Endothelial cell of umbilical vein (primary cell): ENCODE data around the gene EXT2. TPM values are rescaled to one million over a fixed set of nuclear protein-coding genes. Genes with fewer than 3 reads are reported as not detected.

Experiments used
- BruUV-seq: library from RNA; stranded (reverse); fragments of 400-500 nt; replicated peaks from 2 replicates; lab custom pipeline; 2021; lab: Mats Ljungman, UMichigan
- CTCF ChIA-PET: fragments of 300-600, 350-600 bp; sonication (Branson Sonifier 250); formaldehyde crosslinking; loops from one replicate; lab custom pipeline; 2021; ENCODE audit warnings: antibody characterized with exemption, inconsistent platforms; lab: Charles Lee
- POLR2A ChIA-PET: fragments of 300-600, 350-600 bp; sonication (Branson Sonifier 250); formaldehyde crosslinking; loops from one replicate; lab custom pipeline; 2021; ENCODE audit warnings: antibody characterized with exemption, inconsistent platforms; lab: Charles Lee
- DNase-seq: peaks from one replicate; pipeline ENCODE4 v3.0.0-alpha.2; 2011; ENCODE audit warnings: low read depth, low spot score
- FAIRE-seq: peaks from 2 replicates; lab custom pipeline; 2011; peaks lifted over from hg19 to GRCh38; lab: Jason Lieb, UNC
- H2AFZ ChIP-seq: 2 replicates; pipeline ENCODE4 v1.6.0; 2012; ENCODE audit warnings: low read depth, low read length, control low read depth, inconsistent platforms
- H3K27ac ChIP-seq: 2 replicates; pipeline ENCODE4 v1.5.1; 2011; ENCODE audit warnings: low read depth, mild to moderate bottlenecking, control low read depth, low read length, moderate library complexity; ENCODE audit not compliant: insufficient read depth
- H3K27me3 ChIP-seq, 2 experiments: 2 replicates each; pipeline versions ENCODE4 v1.6.0 to v1.6.1; 2011; ENCODE audit warnings: low read length in 2 of 2, mixed read lengths in 1 of 2; ENCODE audit not compliant: control insufficient read depth in 2 of 2, insufficient read depth in 2 of 2
- H3K36me3 ChIP-seq, 2 experiments: 2 replicates in 1 of 2; 3 replicates in 1 of 2; pipeline ENCODE4 v1.5.1; 2011; ENCODE audit warnings: low read length in 2 of 2, mild to moderate bottlenecking in 1 of 2, moderate library complexity in 1 of 2; ENCODE audit not compliant: control insufficient read depth in 2 of 2, insufficient read depth in 2 of 2; ENCODE audit errors: extremely low read depth in 1 of 2
- H3K4me1 ChIP-seq: 3 replicates; pipeline ENCODE4 v1.5.1; 2011; ENCODE audit warnings: mild to moderate bottlenecking, low read length; ENCODE audit not compliant: control insufficient read depth, insufficient read depth; ENCODE audit errors: extremely low read depth
- H3K4me2 ChIP-seq: 2 replicates; pipeline ENCODE4 v1.6.1; 2011; ENCODE audit warnings: low read length, control low read depth, mixed read lengths; ENCODE audit not compliant: insufficient read depth
- H3K4me3 ChIP-seq, 3 experiments: fragments of 200-600 bp in 1 of 3; sonication (generic), shearing (Covaris generic) in 1 of 3; replicated peaks in 1 of 3; 2 replicates each; pipeline ENCODE4 v1.5.1; 2011 to 2016; ENCODE audit warnings: control low read depth in 3 of 3, low read length in 3 of 3, mild to moderate bottlenecking in 2 of 3, inconsistent platforms in 1 of 3, low read depth in 1 of 3, moderate library complexity in 1 of 3; ENCODE audit not compliant: insufficient read depth in 1 of 3
- H3K79me2 ChIP-seq: 2 replicates; pipeline ENCODE4 v1.6.0; 2012; ENCODE audit warnings: low read length, inconsistent platforms; ENCODE audit not compliant: control insufficient read depth, insufficient read depth
- H3K9ac ChIP-seq: replicated peaks from 2 replicates; pipeline ENCODE3; 2011; ENCODE audit warnings: low read length, control low read depth; ENCODE audit not compliant: insufficient read depth; ENCODE audit errors: extremely low read depth
- H3K9me1 ChIP-seq: replicated peaks from 3 replicates; pipeline ENCODE4 v1.6.0; 2011; ENCODE audit warnings: mild to moderate bottlenecking, low read length; ENCODE audit not compliant: control insufficient read depth, insufficient read depth; ENCODE audit errors: extremely low read depth
- H3K9me3 ChIP-seq: replicated peaks from 2 replicates; pipeline ENCODE4 v1.5.1; 2012; ENCODE audit warnings: low read length, inconsistent platforms; ENCODE audit not compliant: control insufficient read depth, insufficient read depth
- H4K20me1 ChIP-seq: replicated peaks from 2 replicates; pipeline ENCODE3; 2011; ENCODE audit warnings: mild to moderate bottlenecking, low read length; ENCODE audit not compliant: control insufficient read depth, insufficient read depth; ENCODE audit errors: extremely low read depth
- EZH2 ChIP-seq: IDR thresholded peaks from 2 replicates; pipeline ENCODE4 v1.6.1; 2012; ENCODE audit warnings: borderline replicate concordance, low read depth, mild to moderate bottlenecking, moderate library complexity, low read length, inconsistent platforms; ENCODE audit not compliant: severe bottlenecking
- FOS ChIP-seq: IDR thresholded peaks from 2 replicates; pipeline ENCODE4 v1.6.1; 2011; ENCODE audit warnings: mild to moderate bottlenecking, low read length, moderate library complexity, borderline replicate concordance; ENCODE audit not compliant: insufficient read depth
- GATA2 ChIP-seq: IDR thresholded peaks from 2 replicates; pipeline ENCODE4 v1.7.0; 2011; ENCODE audit warnings: low read depth, mild to moderate bottlenecking, moderate library complexity, mixed read lengths, low read length; ENCODE audit not compliant: insufficient read length, insufficient read depth
- MYC ChIP-seq: IDR thresholded peaks from one replicate; pipeline ENCODE4 v1.6.1; 2011; ENCODE audit warnings: mild to moderate bottlenecking, low read depth, low read length
- POLR2A ChIP-seq: IDR thresholded peaks from 2 replicates; pipeline ENCODE4 v1.6.1; 2012; ENCODE audit warnings: low read depth, mild to moderate bottlenecking, control low read depth, low read length
- POLR2AphosphoS5 ChIP-seq: IDR thresholded peaks from 2 replicates; pipeline ENCODE4 v1.6.1; 2012; ENCODE audit warnings: low read depth, mild to moderate bottlenecking, control low read depth, low read length, moderate library complexity; ENCODE audit not compliant: insufficient read depth
- dilution Hi-C: fragments of 300-500 bp; cut with MboI; formaldehyde crosslinking; loops from one replicate; pipeline ENCODE4 v1.15.0; 2019; ENCODE audit warnings: low sequenced_read_pairs; ENCODE audit not compliant: extremely low pct_ligation_motif_present
- intact Hi-C: fragments of 100-400 bp; cut with micrococcal nuclease; formaldehyde crosslinking; loops from one replicate; pipeline ENCODE4 v1.10.0; 2022
- polyA plus RNA-seq, 4 experiments: library from polyadenylated mRNA; depleted of rRNA in 3 of 4; stranded (reverse) in 3 of 4; unstranded in 1 of 4; fragments of >200 nt; gene quantifications; 2 replicates each; pipeline versions ENCODE4 v1.2.1 to v1.2.3, GENCODE V29; 2011 to 2012; ENCODE audit warnings: missing spikeins in 1 of 4
- total RNA-seq: library from RNA; stranded (reverse); gene quantifications from 2 replicates; pipeline ENCODE4 v1.2.3, GENCODE V29; 2021

The EXT2 gene
- total and polyA plus RNA-seq, 2 donors (not counting 3 experiments of a cell fraction or from before 2014, with no cell fraction given): 50.9 to 60.3 TPM

- DNase-seq (no peak), FAIRE-seq (no peak)
- Histone ChIP-seq H3K4me2 (no peak overlapping the region), H3K9me1 (no peaks in the 10 kb centered on the region), H3K36me3 (no peaks in the 10 kb centered on the region), H3K9ac (no peak overlapping the region), H3K4me1 (peaks cover 7% of the 10 kb centered on the region), H4K20me1 (no peaks in the 10 kb centered on the region), H3K79me2 (no peaks in the 10 kb centered on the region), H3K9me3 (no peaks in the 10 kb centered on the region), H3K27ac (no peak overlapping the region), H2AFZ (no peak overlapping the region), H3K4me3 (no peak overlapping the region), H3K27me3 (no peaks in the 10 kb centered on the region)
- CTCF ChIA-PET: interaction anchor here (0.7 to 1.0 kb wide), 2 partner anchors 10 to 16 kb away, joined by 3 to 4 read pairs; no protein-coding TSS in a partner anchor
- BruUV-seq: no TSS peak
- POLR2A ChIA-PET: no interaction called here
- intact Hi-C loops: no loop called here
- TF ChIP-seq EZH2 (no peak), POLR2A (no peak), POLR2AphosphoS5 (no peak), GATA2 (no peak)
- dilution Hi-C loops: no loop called here
These were observed 52.3 kb downstream of the EXT2 start for GRCh38 chr11:44147751-44148150.

- intact Hi-C loops (no loop called here), dilution Hi-C loops (no loop called here)
- POLR2A ChIA-PET: no interaction called here
- TF ChIP-seq MYC: no peak
- TF ChIP-seq FOS: peak; percentile 30
- no peak for FAIRE-seq
- CTCF ChIA-PET: no interaction called here
- Histone ChIP-seq H3K27me3 (no peaks in the 10 kb centered on the region), H4K20me1 (no peaks in the 10 kb centered on the region), H3K4me3 (no peak overlapping the region), H3K4me2 (no peak overlapping the region), H3K36me3 (no peaks in the 10 kb centered on the region), H3K9me3 (no peaks in the 10 kb centered on the region), H3K27ac (no peak overlapping the region), H3K9ac (no peak overlapping the region), H3K9me1 (no peaks in the 10 kb centered on the region), H3K4me1 (peaks cover 4% of the 10 kb centered on the region), H2AFZ (no peak overlapping the region), H3K79me2 (no peaks in the 10 kb centered on the region)
- DNase-seq: peak; percentile 20
- BruUV-seq: no TSS peak
These were observed 54.2 kb downstream of the EXT2 start for GRCh38 chr11:44149651-44150050.
